GM12872 (cell line): ENCODE measurements around the gene TMEM190.
"Not testable (repeated sequence)": the region's sequence is repeated elsewhere in the genome, so short reads cannot be mapped to it uniquely, and the experiment has no call there.

Experiments
- TF ChIP-seq, protein P1 (sequence below): IDR thresholded peaks from 3 replicates; pipeline ENCODE4 v1.5.1; 2011; ENCODE audit warnings: low read depth, mild to moderate bottlenecking, low read length, moderate library complexity; ENCODE audit not compliant: insufficient read depth

The TMEM190 gene

DNA sequence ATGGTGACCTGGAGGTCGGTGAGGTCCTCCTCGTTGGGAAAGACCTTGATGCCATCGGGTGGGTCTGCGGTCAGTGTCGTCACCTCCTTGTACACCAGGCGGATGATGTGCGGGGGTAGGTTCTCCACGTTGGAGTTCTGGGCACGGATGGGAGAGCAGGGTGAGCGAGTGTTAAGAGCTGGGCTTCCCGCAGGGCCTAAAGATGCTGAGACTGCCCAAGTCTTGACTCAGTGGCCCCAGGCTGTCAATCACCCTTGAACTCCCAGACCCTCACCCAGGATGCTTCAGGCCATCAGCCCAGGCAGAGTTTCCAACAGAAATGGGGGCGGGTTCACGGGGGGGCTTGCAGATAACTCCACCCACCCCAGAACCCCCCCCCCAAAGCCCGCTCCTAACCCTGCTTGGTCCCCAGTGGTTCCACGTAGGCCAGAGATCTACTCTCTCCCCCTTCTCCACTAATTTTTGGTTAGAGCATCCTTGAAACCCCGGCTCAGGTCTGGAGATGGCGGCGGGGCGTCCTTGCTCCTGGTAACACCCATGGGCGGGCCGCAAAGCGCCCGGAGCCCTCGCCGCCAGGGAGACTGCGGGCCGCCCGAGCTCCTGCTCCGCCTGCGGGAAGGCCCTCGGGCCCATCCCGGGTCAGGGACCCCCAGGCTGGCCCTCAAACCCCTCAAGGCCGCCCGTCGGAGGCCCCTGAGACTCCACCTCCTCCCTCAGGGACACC is 30.4 kb downstream of the TMEM190 start:
- TF ChIP-seq, protein P1, sequence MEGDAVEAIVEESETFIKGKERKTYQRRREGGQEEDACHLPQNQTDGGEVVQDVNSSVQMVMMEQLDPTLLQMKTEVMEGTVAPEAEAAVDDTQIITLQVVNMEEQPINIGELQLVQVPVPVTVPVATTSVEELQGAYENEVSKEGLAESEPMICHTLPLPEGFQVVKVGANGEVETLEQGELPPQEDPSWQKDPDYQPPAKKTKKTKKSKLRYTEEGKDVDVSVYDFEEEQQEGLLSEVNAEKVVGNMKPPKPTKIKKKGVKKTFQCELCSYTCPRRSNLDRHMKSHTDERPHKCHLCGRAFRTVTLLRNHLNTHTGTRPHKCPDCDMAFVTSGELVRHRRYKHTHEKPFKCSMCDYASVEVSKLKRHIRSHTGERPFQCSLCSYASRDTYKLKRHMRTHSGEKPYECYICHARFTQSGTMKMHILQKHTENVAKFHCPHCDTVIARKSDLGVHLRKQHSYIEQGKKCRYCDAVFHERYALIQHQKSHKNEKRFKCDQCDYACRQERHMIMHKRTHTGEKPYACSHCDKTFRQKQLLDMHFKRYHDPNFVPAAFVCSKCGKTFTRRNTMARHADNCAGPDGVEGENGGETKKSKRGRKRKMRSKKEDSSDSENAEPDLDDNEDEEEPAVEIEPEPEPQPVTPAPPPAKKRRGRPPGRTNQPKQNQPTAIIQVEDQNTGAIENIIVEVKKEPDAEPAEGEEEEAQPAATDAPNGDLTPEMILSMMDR, result no peak

DNA sequence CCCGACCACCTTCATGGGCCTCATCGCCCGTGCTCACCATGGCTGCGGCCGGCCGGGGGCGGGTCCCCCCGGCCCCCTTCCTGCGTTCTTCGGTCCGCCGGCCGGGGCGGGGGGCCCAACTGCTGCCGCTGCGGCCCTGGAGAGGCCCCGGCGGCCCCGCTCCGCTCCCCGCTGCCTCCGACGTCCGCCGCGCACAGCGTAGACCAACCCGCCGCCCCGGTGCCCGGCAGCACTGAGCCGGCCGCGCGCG is 30.8 kb downstream of the TMEM190 start, which contains the start of gene UBE2S:
Gene UBE2S, minus strand, starts transcription at position 239 of the 250 bp plus-strand sequence. Its CDS starts 199 bp downstream, at position 40.
- TF ChIP-seq, protein P1, result not testable (repeated sequence)

DNA sequence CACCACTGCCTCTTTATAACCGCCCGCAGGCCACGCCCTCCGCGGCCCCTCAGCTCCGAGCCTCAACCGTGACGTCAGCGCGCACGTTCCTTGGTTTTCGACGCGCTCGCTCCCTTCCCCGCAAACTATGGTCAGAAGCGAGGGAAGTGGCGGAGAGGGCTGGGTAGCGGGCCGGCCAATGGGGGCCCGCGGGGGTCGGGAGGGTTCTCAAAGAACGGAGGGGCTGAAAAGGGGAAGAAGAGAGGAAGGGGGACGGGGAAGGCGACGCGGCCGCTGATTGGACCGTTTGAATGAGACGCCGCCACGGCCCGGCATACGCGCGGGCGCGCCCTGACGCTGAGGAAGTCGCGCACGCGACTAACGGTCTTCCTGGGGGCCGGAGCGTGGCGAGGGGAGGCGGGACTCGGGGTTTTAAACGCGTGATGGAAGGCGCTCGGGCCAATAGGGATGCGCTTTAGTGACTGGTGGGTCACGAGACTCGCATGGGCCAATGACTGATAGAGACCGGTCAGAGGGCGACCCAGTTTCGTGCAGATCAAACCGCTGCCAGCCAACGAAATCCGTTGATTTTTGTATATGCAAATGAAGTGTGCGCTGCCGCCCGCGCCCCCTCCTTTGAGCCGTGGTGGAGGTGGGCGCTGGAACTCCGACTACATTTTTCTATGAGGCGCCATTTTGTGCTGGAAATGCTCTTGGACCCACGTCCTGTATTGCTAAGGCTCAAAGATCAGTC is 31.3 kb downstream of the TMEM190 start:
- TF ChIP-seq, protein P1, result no peak

DNA sequence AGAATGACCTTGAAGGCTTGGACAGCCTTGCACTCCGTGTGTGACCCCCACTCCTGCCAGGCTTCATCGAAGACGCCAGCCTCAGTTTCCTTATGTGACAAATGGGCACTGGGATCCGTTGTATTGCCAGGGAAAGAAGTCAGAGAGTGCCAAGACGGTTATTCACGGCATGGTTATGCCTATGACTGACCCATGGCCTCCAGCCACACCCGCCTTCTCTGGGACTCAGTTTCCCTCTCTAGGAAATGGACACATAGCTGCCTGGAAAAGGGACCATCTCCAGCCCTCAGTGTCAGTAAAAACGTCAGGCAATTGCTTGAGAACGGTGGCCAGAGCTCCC is 31.9 kb downstream of the TMEM190 start:
- TF ChIP-seq, protein P1, result no peak

DNA sequence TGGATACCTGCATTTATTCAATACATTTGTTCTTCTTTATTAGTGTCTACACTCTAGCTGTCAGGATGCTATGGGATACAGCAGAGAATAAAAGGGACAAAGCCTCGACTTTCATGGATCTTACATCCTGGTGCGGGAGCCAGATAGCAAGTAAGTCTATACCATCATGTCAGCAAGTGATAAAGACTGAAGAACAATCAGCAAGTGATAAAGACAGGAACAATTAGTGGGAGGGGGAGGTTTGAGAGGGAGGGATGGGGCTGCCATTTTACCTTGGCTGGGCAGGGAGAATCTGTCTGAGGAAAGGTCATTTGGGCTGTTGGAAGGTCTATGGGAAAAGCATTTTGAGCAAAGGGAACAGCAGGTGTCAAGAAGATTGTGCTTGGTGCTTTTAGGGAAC is 33.5 kb downstream of the TMEM190 start:
- TF ChIP-seq, protein P1, result no peak

DNA sequence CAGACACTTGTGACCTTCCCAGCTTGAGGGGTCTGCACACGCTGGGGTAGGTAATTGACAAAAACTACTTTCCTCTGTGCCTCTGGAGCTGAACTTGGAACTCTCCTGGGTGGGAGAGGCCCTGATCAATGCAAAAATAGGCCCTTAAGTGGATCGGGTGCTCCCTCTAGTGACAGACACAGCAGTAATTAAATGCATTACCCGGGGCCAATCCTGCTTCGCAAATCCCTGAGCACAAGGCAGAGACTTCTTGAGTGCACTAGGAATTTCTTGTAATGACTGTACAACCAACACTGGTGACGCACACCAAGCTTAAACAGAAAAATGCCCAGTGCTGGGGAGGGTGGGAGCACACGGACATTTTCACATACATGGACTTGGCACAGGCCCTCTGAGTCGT is 41.6 kb downstream of the TMEM190 start:
- TF ChIP-seq, protein P1, result peak; percentile 76

DNA sequence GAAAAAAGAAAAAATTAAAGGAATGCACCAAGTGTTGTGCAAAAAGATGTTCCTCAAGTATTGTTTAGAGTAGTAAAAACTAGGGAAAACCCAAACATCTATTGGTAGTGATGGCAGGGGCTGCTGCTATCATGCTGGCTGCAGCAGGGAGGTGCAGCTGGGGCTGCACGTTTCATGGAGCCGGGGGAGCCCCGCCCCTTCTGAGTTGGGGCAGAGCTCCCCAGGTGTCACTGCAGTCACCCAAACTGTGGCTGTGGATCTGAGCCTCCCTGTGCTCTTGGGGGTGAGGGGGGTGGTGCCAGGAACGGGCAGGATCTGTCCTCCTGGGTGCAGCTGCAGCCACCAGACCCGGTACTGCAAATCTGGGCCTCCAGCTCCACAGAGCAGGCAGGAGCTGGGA is 42.5 kb downstream of the TMEM190 start:
- TF ChIP-seq, protein P1, result no peak
